ENCODE measurements around the gene PBX1. TPM values are rescaled to one million over a fixed set of nuclear protein-coding genes. Genes with fewer than 3 reads are reported as not detected.

Gene PBX1
- total and polyA plus RNA-seq, 2 of the 4 experiments (the other 2 are of a cell fraction) = 13.9 to 17.9 TPM

GRCh38 chr1:164806531-164806930, 247.5 kb downstream of the PBX1 start:
- Histone ChIP-seq H2AK9ac (replicated peaks; ENCODE audit: low read depth, low read length, poor library complexity) (no peak overlapping the region), H3K9me3 (ENCODE audit: control insufficient read depth, insufficient read depth, low read length) (no peaks in the 10 kb centered on the region), H3K36me3 (ENCODE audit: control insufficient read depth, insufficient read depth, low read length) (peaks cover 17% of the 10 kb centered on the region), H4K20me1 (ENCODE audit: insufficient read depth, low read length) (no peaks in the 10 kb centered on the region), H2BK120ac (ENCODE audit: low read depth, low read length) (no peak overlapping the region), H3K18ac (ENCODE audit: low read depth, low read length) (no peak overlapping the region), H3K4me1 (ENCODE audit: control insufficient read depth, insufficient read depth, low read length) (peaks cover 2% of the 10 kb centered on the region; the same call in 1 of the 2 replicates), H3K79me1 (ENCODE audit: low read depth in 1 of 2, low read length in 2 of 2) (no peaks in the 10 kb centered on the region), H4K8ac (ENCODE audit: low read depth in 2 of 2, low read length in 2 of 2) (no peak overlapping the region), H4K5ac (ENCODE audit: low read depth, low read length) (no peak overlapping the region), H3K56ac (ENCODE audit: extremely low read depth, insufficient read depth, low read length) (no peak overlapping the region), H2AFZ (replicated peaks; ENCODE audit: low read length, poor library complexity) (no peak overlapping the region), H3K4ac (ENCODE audit: low read depth, low read length) (no peak overlapping the region), H3K27ac (ENCODE audit: insufficient read depth, low read length) (no peak overlapping the region), H2BK15ac (ENCODE audit: low read depth, low read length) (no peak overlapping the region), H3K9me1 (ENCODE audit: insufficient read depth, low read length) (no peaks in the 10 kb centered on the region), H2AK5ac (ENCODE audit: low read depth, low read length) (no peak overlapping the region), H3K27me3 (ENCODE audit: control insufficient read depth, insufficient read depth, low read length) (no peaks in the 10 kb centered on the region), H3K9ac (ENCODE audit: low read depth, low read length) (no peak overlapping the region), H2BK5ac (ENCODE audit: low read depth, low read length, poor library complexity, severe bottlenecking) (no peak overlapping the region), H3K23ac (ENCODE audit: low read depth, low read length) (no peak overlapping the region), H2BK20ac (ENCODE audit: low read depth, low read length) (no peak overlapping the region), H3K4me3 (ENCODE audit: insufficient read depth, low read depth, low read length) (no peak overlapping the region), H3K14ac (replicated peaks; ENCODE audit: low read depth, low read length) (no peak overlapping the region), H4K91ac (ENCODE audit: insufficient read depth, low read depth, low read length) (no peak overlapping the region), H3K4me2 (ENCODE audit: low read depth, low read length) (no peak overlapping the region)
- no peak for ATAC-seq (ENCODE audit: low read depth)
- DNase-seq = no peak
- in situ Hi-C loops (cut with MboI; ENCODE audit: low sequenced_read_pairs) (no loop called here), intact Hi-C loops (cut with micrococcal nuclease) (no loop called here), dilution Hi-C loops (cut with HindIII; ENCODE audit: low sequenced_read_pairs, unreplicated experiment) (no loop called here)
- ChIA-PET CTCF (interaction anchor here (0.6 to 1.5 kb wide), 4 partner anchors 11 to 1199 kb away, joined by 3 to 4 read pairs (median 4); no protein-coding TSS in a partner anchor), POLR2A (ENCODE audit: unreplicated experiment) (no interaction called here)
- no peak for TF ChIP-seq CHD1 (IDR thresholded peaks at IDR 0.05; ENCODE audit: low read depth, low read length)
- WGBS, 2 experiments (ENCODE audit: extremely low coverage in 2 of 2, insufficient read length in 1 of 2) = no CpG with 5 or more reads among the region's 6 CpGs
- BruUV-seq (replicated peaks) = no TSS peak
